Measurements from ENCODE around the gene ENO3. TPM values are rescaled to one million over a fixed set of nuclear protein-coding genes. Genes with fewer than 3 reads are reported as not detected.

Gene ENO3
- total RNA-seq, 1 experiment from 2014 or later = 24.6 TPM

DNA sequence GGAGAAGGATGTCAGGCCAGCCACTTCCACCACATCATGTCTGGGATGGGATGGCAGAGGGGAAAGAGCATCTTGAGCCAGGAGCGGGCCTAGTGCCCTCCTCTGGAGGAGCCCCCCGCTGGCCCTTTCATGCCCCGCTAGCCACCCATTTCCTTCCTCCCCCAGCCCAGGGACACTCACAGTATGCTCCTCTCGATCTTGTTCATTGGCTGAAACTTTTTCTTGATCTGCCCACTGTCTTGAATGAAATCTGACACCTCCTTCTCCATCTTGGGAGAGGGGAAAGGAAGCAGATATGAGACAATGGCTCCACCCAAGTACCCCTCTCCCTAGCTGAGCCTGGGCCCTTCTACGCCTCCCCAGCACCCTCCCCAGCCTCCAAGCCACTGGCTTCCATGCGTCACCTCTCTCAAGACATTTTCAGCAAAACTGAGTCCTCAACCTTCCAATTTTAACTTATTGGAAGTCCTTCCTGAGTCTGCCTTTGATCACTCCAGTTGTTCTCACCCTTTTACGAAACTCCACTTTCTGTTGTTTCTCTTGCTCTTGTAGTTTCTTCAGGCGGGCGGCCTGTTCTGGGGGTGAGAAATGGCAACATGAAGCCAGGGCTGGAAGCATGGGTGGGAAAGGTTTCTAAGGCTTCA is 9.5 kb downstream of the ENO3 start:
- RAD21 ChIA-PET (ENCODE audit: low non-redundant PET in 1 of 2, low total read pairs in 2 of 2, uncharacterized antibody in 2 of 2, unreplicated experiment in 2 of 2) = no interaction called here
- ATAC-seq (no peak), DNase-seq (ENCODE audit: low read depth, low spot score) (no peak)
- no peaks in the 10 kb centered on the region for H3K9me3 ChIP-seq (ENCODE audit: control insufficient read depth in 1 of 2, insufficient read depth in 1 of 2, low read depth in 1 of 2, low read length in 2 of 2)
- intact Hi-C loops (cut with micrococcal nuclease) = no loop called here
- H3K27ac ChIP-seq (ENCODE audit: low read depth, low read length) = peak overlapping the region; percentile 26; the same call in 1 of the 2 replicates
- H3K27me3 ChIP-seq (ENCODE audit: insufficient read depth, low read length) = no peaks in the 10 kb centered on the region
- peaks cover 7% of the 10 kb centered on the region; the same call in 1 of the 2 replicates for H3K79me2 ChIP-seq (ENCODE audit: insufficient read depth, low read length)
- no peak overlapping the region for H3K4me2 ChIP-seq (ENCODE audit: low read length)
- no peak overlapping the region for H3K9ac ChIP-seq (ENCODE audit: low read length)
- POLR2A ChIA-PET = no interaction called here
- H2AFZ ChIP-seq (ENCODE audit: low read depth, low read length, poor library complexity, severe bottlenecking) = no peak overlapping the region
- TF ChIP-seq EZH2 (IDR thresholded peaks at IDR 0.05) = no peak
- TF ChIP-seq SP1 (IDR thresholded peaks at IDR 0.05; ENCODE audit: low read depth) = no peak
- no peak for TF ChIP-seq SIN3A (IDR thresholded peaks at IDR 0.05; ENCODE audit: low read depth)
- TF ChIP-seq CBX3 (IDR thresholded peaks at IDR 0.05; ENCODE audit: low read depth) = no peak
- TF ChIP-seq ZNF274 (IDR thresholded peaks at IDR 0.05; ENCODE audit: low read depth, low read length) = no peak
- TF ChIP-seq YY1 (IDR thresholded peaks at IDR 0.05; ENCODE audit: extremely low read depth, insufficient replicate concordance, low read depth, low read length) = no peak
- H3K9me2 ChIP-seq (ENCODE audit: insufficient read depth) = no peaks in the 10 kb centered on the region
- H3K4me3 ChIP-seq (replicated peaks in 1 of 2; ENCODE audit: low read depth in 1 of 2, low read length in 2 of 2) = no peak overlapping the region
- no peaks in the 10 kb centered on the region for H4K20me1 ChIP-seq (ENCODE audit: insufficient read depth)
- H3K4me1 ChIP-seq (ENCODE audit: control insufficient read depth in 1 of 2, insufficient read depth in 2 of 2, low read length in 2 of 2) = peaks cover 4 to 5% of the 10 kb centered on the region in 2 experiments; a peak in 2 of 4 replicates
- no TSS peak for BruUV-seq (replicated peaks)
- peaks cover 0 to 4% of the 10 kb centered on the region in 2 experiments; a peak in 2 of 4 replicates for H3K36me3 ChIP-seq (ENCODE audit: control insufficient read depth in 1 of 2, insufficient read depth in 2 of 2, low read length in 2 of 2)
- CTCF ChIA-PET = no interaction called here

DNA sequence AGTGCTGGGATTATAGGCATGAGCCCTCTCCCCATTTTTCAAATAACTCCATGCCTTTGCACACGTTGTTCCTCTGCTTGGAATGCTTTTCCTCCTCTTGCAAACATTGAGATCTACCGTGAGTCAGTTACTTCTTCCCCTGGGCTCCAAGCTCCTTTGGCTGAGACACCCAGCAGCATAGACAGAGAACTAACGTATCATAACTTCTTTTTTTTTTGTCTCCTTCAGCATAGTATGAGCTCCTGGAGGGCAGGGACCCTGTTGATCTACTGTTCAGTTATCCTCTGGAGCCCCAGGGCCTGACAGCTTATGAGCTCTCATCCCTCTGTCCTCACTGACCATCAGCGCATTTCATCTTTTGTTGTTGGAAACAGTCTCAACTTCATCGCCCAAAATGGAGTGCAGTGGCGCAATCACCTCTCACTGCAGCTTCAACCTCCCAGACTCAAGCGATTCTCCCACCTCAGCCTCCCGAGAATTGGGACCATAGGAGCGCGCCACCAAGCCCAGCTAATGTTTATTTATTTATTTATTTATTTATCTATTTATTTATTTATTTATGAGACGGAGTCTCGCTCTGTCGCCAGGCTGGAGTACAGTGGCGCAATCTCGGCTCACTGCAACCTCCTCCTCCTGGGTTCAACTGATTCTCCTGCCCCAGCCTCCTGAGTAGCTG is 14.5 kb downstream of the ENO3 start:
- Histone ChIP-seq H3K9ac (ENCODE audit: low read length) (no peak overlapping the region), H3K9me3 (ENCODE audit: control insufficient read depth in 1 of 2, insufficient read depth in 1 of 2, low read depth in 1 of 2, low read length in 2 of 2) (no peaks in the 10 kb centered on the region), H3K27me3 (ENCODE audit: insufficient read depth, low read length) (no peaks in the 10 kb centered on the region), H3K9me2 (ENCODE audit: insufficient read depth) (no peaks in the 10 kb centered on the region), H3K79me2 (ENCODE audit: insufficient read depth, low read length) (peaks cover 17% of the 10 kb centered on the region; the same call in 1 of the 2 replicates), H2AFZ (ENCODE audit: low read depth, low read length, poor library complexity, severe bottlenecking) (no peak overlapping the region), H3K4me3 (replicated peaks in 1 of 2; ENCODE audit: low read depth in 1 of 2, low read length in 2 of 2) (no peak overlapping the region), H3K27ac (ENCODE audit: low read depth, low read length) (peak overlapping the region; percentile 96; the same call in 1 of the 2 replicates), H4K20me1 (ENCODE audit: insufficient read depth) (no peaks in the 10 kb centered on the region), H3K4me2 (ENCODE audit: low read length) (peak overlapping the region; percentile 84; the same call in 1 of the 2 replicates), H3K36me3 (ENCODE audit: control insufficient read depth in 1 of 2, insufficient read depth in 2 of 2, low read length in 2 of 2) (peaks cover 0 to 13% of the 10 kb centered on the region in 2 experiments; a peak in 2 of 4 replicates), H3K4me1 (ENCODE audit: control insufficient read depth in 1 of 2, insufficient read depth in 2 of 2, low read length in 2 of 2) (peaks cover 20 to 36% of the 10 kb centered on the region in 2 experiments)
- DNase-seq (ENCODE audit: low read depth, low spot score) (no peak), ATAC-seq (no peak)
- intact Hi-C loops (cut with micrococcal nuclease) = no loop called here
- POLR2A ChIA-PET = interaction anchor here (1.0 to 5.0 kb wide), 6 partner anchors 12 to 26 kb away, joined by 3 to 45 read pairs (median 14); partner anchors contain the start of genes ENO3, PFN1, RNF167 and SLC25A11
- CTCF ChIA-PET = no interaction called here
- RAD21 ChIA-PET (ENCODE audit: low non-redundant PET in 1 of 2, low total read pairs in 2 of 2, uncharacterized antibody in 2 of 2, unreplicated experiment in 2 of 2) = no interaction called here
- no TSS peak for BruUV-seq (replicated peaks)
- TF ChIP-seq SP1 (IDR thresholded peaks at IDR 0.05; ENCODE audit: low read depth) (no peak), JUND (IDR thresholded peaks at IDR 0.05) (no peak), RAD21 (IDR thresholded peaks at IDR 0.05; ENCODE audit: low read depth) (no peak), ATF3 (IDR thresholded peaks at IDR 0.05) (no peak), ZFX (IDR thresholded peaks at IDR 0.05) (no peak), FOSL1 (IDR thresholded peaks at IDR 0.05; ENCODE audit: low read depth) (no peak), REST (IDR thresholded peaks at IDR 0.05; ENCODE audit: low read depth) (no peak), EZH2 (IDR thresholded peaks at IDR 0.05) (no peak), EZH2phosphoT487 (IDR thresholded peaks at IDR 0.05; ENCODE audit: borderline replicate concordance) (no peak), CBX3 (IDR thresholded peaks at IDR 0.05; ENCODE audit: low read depth) (no peak), TCF7L2 (IDR thresholded peaks at IDR 0.05; ENCODE audit: borderline replicate concordance, extremely low read depth, insufficient read depth, insufficient read length) (no peak)
- TF ChIP-seq, protein P1, sequence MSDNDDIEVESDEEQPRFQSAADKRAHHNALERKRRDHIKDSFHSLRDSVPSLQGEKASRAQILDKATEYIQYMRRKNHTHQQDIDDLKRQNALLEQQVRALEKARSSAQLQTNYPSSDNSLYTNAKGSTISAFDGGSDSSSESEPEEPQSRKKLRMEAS (IDR thresholded peaks at IDR 0.05) = no peak
